ENCODE results near the gene OR4P4.

The OR4P4 gene

GRCh38 chr11:55634813-55635212, at the start of gene OR4P4:
Gene OR4P4 (plus strand): TSS chr11:55635113.
- DNase-seq (ENCODE audit: low spot score), result no peak

GRCh38 chr11:55607545-55607944, 27.4 kb upstream of the OR4P4 start, which contains the start of gene OR4C11:
Gene OR4C11 (minus strand): TSS chr11:55607645. CDS start chr11:55604373, 3,272 bp downstream.
- DNase-seq (ENCODE audit: low spot score), result no peak

GRCh38 chr11:55624531-55624930, 10.4 kb upstream of the OR4P4 start:
- DNase-seq (ENCODE audit: low spot score), result no peak

GRCh38 chr11:55648027-55648426, 13.1 kb downstream of the OR4P4 start, which contains the start of gene OR4S2:
Gene OR4S2 (plus strand): TSS chr11:55648327. CDS start chr11:55650904, 2,577 bp downstream.
- DNase-seq (ENCODE audit: low spot score), result no peak

GRCh38 chr11:55652560-55652959, 17.6 kb downstream of the OR4P4 start:
- no peak for DNase-seq (ENCODE audit: low spot score)

GRCh38 chr11:55655096-55655495, 20.2 kb downstream of the OR4P4 start:
- no peak for DNase-seq (ENCODE audit: low spot score)

GRCh38 chr11:55658031-55658573, 23.2 kb downstream of the OR4P4 start:
- DNase-seq (ENCODE audit: low spot score), result no peak

GRCh38 chr11:55658608-55659007, 23.7 kb downstream of the OR4P4 start:
- no peak for DNase-seq (ENCODE audit: low spot score)

- no peak for DNase-seq (ENCODE audit: low spot score)
Observed at GRCh38 chr11:55661901-55662300, 27.0 kb downstream of the OR4P4 start, which contains the start of gene OR4C6. Gene OR4C6 (plus strand): TSS chr11:55662201. CDS start chr11:55665167, 2,966 bp downstream.

GRCh38 chr11:55669376-55669775, 34.5 kb downstream of the OR4P4 start:
- DNase-seq (ENCODE audit: low spot score), result no peak

GRCh38 chr11:55673860-55674259, 38.9 kb downstream of the OR4P4 start:
- no peak for DNase-seq (ENCODE audit: low spot score)
